ENCODE data around the gene TOM1L2.

DNA sequence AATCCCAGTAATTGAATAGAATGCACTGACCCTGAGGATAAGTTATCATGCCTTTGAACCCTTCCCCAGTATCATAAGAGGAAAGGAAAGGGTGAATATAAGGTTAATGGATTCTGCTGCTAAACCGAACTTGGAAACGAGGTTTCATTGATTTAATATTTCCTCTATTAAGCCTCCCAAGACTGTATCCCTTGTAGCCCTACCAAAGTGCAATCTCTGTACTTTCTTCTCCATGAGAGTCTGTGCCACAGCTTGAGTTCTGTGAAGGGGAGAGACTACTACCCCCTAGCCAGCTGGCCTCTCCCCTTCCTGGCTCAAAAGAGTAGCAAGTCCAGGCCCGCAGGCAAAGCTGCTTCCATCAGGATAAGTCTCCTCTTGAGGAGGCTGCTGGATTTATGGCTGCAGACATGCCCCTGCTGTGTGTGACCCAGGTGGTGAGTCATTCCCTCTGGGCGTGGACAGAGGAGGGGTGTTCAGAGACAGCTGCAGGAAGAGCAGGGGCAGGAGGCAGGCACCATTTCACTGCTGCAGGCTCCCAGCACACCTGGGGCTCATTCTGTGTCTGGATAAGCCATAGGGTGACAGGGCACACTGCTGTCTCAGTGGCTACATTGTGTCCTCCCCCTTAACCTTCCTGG, 58.4 kb downstream of the TOM1L2 start:
- TF ChIP-seq, protein P1, sequence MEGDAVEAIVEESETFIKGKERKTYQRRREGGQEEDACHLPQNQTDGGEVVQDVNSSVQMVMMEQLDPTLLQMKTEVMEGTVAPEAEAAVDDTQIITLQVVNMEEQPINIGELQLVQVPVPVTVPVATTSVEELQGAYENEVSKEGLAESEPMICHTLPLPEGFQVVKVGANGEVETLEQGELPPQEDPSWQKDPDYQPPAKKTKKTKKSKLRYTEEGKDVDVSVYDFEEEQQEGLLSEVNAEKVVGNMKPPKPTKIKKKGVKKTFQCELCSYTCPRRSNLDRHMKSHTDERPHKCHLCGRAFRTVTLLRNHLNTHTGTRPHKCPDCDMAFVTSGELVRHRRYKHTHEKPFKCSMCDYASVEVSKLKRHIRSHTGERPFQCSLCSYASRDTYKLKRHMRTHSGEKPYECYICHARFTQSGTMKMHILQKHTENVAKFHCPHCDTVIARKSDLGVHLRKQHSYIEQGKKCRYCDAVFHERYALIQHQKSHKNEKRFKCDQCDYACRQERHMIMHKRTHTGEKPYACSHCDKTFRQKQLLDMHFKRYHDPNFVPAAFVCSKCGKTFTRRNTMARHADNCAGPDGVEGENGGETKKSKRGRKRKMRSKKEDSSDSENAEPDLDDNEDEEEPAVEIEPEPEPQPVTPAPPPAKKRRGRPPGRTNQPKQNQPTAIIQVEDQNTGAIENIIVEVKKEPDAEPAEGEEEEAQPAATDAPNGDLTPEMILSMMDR (IDR thresholded peaks at IDR 0.05) = no peak
- no peak for TF ChIP-seq POLR2A (IDR thresholded peaks at IDR 0.05)

All from stomach (tissue), 4 donors.